ENCODE measurements around the gene RBBP8. TPM values are rescaled to one million over a fixed set of nuclear protein-coding genes. Genes with fewer than 3 reads are reported as not detected.
A peak's percentile ranks its signal among the peaks of the same experiment; 100 is the strongest.

Gene RBBP8
- polyA plus RNA-seq, 2 donors = 34.5 to 49.3 TPM

DNA sequence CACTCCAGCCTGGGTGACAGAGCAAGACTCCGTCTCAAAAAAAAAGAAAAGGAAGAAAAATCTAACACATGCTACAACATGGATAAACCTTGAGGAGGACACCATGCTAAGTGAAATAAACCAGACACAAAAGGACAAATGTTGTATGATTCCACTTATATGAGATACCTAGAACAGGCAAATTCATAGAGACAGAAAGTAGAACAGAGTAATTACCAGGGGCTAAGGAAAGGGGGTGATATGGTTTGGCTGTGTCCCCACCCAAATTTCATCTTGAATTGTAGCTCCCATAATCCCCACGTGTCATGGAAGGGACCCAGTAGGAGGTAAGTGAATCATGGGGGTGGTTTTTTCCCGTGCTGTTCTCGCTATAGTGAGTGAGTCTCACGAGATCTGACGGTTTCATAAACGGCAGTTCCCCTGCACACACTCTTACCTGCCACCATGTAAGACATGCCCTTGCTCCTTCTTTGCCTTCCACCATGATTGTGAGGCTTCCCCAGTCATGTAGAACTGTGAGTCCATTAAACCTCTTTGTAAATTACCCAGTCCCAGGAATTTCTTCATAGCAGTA is 110.8 kb downstream of the RBBP8 start:
- no peak overlapping the region for H3K27ac ChIP-seq (ENCODE audit: low read depth in 2 of 2, low read length in 1 of 2)
- H3K36me3 ChIP-seq (ENCODE audit: control insufficient read depth in 2 of 2, insufficient read depth in 2 of 2, low read length in 1 of 2) = no peaks in the 10 kb centered on the region
- WGBS, 2 donors = 84 to 89% methylated on average over 7 of the region's 7 CpGs
- H3K4me3 ChIP-seq (ENCODE audit: low read depth in 1 of 2, low read length in 2 of 2) = no peak overlapping the region
- no peaks in the 10 kb centered on the region for H3K27me3 ChIP-seq (ENCODE audit: control insufficient read depth in 1 of 2, insufficient read depth in 2 of 2, low read length in 2 of 2)
- H3K9me3 ChIP-seq (ENCODE audit: control insufficient read depth in 2 of 2, insufficient read depth in 1 of 2, low read depth in 1 of 2, low read length in 1 of 2) = no peaks in the 10 kb centered on the region
- no peaks in the 10 kb centered on the region for H3K4me1 ChIP-seq (ENCODE audit: control insufficient read depth in 2 of 2, insufficient read depth in 2 of 2, low read length in 1 of 2)

DNA sequence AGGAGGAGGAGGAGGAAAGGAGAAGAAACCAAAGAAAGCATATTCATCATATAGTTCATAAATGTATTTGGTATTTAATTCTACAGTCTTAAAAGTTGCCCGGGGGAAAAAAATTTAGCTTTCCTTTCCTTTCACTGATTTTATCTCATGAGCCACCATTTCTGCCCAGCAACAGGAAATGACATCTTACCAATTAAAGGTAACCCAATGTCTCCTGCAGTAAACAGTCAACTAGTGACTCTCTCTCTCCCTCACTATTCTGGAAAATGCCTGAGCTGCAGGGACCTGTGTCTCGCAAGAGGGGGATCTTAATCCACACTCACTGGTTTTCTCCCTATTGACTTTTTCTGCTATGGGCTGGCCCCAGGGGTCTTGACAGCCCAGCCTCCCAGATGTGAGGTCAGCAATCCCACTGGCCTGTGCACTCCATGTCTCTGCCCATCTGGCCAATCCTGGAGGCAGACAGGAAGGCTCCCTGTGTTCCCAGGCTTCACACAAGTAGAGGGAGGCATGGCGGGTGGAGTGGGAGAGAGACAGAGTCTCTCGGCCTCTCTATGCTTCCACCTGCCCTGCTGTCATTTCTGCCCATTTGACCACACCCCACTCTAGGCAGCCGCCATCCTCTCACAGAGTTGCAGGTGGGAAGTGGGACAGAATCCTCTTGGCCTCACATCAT is 116.7 kb downstream of the RBBP8 start:
- H3K4me1 ChIP-seq (ENCODE audit: control insufficient read depth in 2 of 2, insufficient read depth in 2 of 2, low read length in 1 of 2) = peaks cover 4 to 6% of the 10 kb centered on the region in 2 donors
- no peak overlapping the region for H3K27ac ChIP-seq (ENCODE audit: low read depth in 2 of 2, low read length in 1 of 2)
- no peaks in the 10 kb centered on the region for H3K9me3 ChIP-seq (ENCODE audit: control insufficient read depth in 2 of 2, insufficient read depth in 1 of 2, low read depth in 1 of 2, low read length in 1 of 2)
- WGBS, 2 donors = 83 to 85% methylated on average over 5 of the region's 5 CpGs
- no peaks in the 10 kb centered on the region for H3K36me3 ChIP-seq (ENCODE audit: control insufficient read depth in 2 of 2, insufficient read depth in 2 of 2, low read length in 1 of 2)
- no peaks in the 10 kb centered on the region for H3K27me3 ChIP-seq (ENCODE audit: control insufficient read depth in 1 of 2, insufficient read depth in 2 of 2, low read length in 2 of 2)
- H3K4me3 ChIP-seq (ENCODE audit: low read depth in 1 of 2, low read length in 2 of 2) = no peak overlapping the region

DNA sequence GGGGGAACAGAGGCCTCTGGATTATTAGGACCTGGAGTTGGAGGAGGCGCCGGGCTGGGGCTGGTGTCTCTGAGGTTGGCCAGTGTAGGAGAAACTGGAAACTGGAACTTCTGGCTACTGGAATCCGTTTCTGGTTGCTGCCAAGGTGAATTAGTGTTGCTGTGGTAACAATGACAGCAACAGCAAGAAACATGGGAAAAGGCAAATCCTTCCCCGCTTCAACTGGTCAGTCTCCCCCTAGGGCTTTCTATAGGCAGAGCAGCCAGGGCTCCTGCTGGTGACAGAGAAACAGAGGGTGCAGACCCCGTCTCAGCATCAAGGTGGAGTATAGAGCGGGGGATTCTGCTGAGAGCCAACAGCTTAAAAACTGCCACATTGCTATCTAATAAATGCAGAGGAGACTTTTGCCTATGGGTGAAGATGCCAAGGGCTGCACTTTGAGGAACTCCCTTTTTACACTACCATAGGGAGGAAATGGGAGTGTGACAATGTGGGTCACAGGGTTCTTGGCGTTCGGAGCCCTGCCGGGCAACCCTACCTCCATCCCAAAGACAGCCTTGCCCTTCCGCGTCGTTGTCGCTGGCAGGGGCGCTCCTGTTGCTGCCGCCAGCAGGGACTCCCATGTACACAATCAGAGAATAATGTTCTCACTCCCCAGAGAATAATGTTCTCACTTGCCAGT is 120.8 kb downstream of the RBBP8 start:
- peak overlapping the region in 1 of 2 donors; percentile 3 for H3K27ac ChIP-seq (ENCODE audit: low read depth in 2 of 2, low read length in 1 of 2)

DNA sequence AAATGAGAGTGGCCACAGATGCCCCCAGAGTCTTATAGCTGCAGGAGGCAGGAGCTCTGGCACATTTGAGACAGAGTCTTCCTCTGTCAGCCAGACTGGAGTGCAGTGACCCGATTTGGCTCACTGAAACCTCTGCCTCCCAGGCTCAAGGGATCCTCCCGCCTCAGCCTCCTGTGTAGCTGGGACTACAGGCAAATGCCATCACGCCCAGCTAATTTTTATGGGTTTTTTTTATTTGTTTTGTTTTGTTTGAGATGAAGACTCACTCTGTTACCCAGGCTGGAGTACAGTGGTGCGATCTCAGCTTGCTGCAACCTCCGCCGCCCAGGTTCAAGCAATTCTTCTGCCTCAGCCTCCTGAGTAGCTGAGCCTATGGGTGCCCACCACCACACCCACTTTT is 121.4 kb downstream of the RBBP8 start:
- Histone ChIP-seq H3K27ac (ENCODE audit: low read depth in 2 of 2, low read length in 1 of 2) (no peak overlapping the region), H3K4me1 (ENCODE audit: control insufficient read depth in 2 of 2, insufficient read depth in 2 of 2, low read length in 1 of 2) (peaks cover 4 to 6% of the 10 kb centered on the region in 2 donors)
- 84 to 93% methylated on average over 6 of the region's 6 CpGs for whole genome bisulfite sequencing, 2 donors

More for the DNA sequence above, 120.8 kb downstream of the RBBP8 start:
- Histone ChIP-seq H3K27me3 (ENCODE audit: control insufficient read depth in 1 of 2, insufficient read depth in 2 of 2, low read length in 2 of 2) (no peaks in the 10 kb centered on the region), H3K4me1 (ENCODE audit: control insufficient read depth in 2 of 2, insufficient read depth in 2 of 2, low read length in 1 of 2) (peaks cover 4 to 6% of the 10 kb centered on the region in 2 donors), H3K4me3 (ENCODE audit: low read depth in 1 of 2, low read length in 2 of 2) (no peak overlapping the region), H3K36me3 (ENCODE audit: control insufficient read depth in 2 of 2, insufficient read depth in 2 of 2, low read length in 1 of 2) (no peaks in the 10 kb centered on the region), H3K9me3 (ENCODE audit: control insufficient read depth in 2 of 2, insufficient read depth in 1 of 2, low read depth in 1 of 2, low read length in 1 of 2) (no peaks in the 10 kb centered on the region)
- WGBS, 2 donors = 22 to 24% methylated on average over 15 of the region's 15 CpGs

DNA sequence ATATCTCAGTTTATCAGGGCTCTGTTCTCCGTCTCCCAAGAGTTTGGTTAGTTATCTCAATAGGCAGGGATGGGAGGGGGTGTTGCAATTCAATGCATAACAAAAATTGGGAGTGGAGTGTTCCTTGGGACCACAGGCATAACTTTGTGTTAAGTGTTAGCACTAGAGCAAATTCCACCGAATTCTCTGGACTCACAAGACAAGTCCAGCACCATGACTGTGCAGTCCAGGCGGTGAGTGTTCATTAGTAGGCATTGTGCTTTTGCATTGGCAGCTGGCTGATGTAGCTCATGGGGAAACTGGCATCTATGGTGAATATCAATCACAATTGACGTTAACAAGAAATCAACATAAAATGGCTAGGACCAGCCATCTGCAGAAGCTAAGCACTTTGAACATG is 123.2 kb downstream of the RBBP8 start:
- H3K27me3 ChIP-seq (ENCODE audit: control insufficient read depth in 1 of 2, insufficient read depth in 2 of 2, low read length in 2 of 2) = no peaks in the 10 kb centered on the region
- 81 to 89% methylated on average over 4 of the region's 4 CpGs for WGBS, 2 donors
- H3K9me3 ChIP-seq (ENCODE audit: control insufficient read depth in 2 of 2, insufficient read depth in 1 of 2, low read depth in 1 of 2, low read length in 1 of 2) = no peaks in the 10 kb centered on the region
- peaks cover 4 to 6% of the 10 kb centered on the region in 2 donors for H3K4me1 ChIP-seq (ENCODE audit: control insufficient read depth in 2 of 2, insufficient read depth in 2 of 2, low read length in 1 of 2)
- no peak overlapping the region for H3K27ac ChIP-seq (ENCODE audit: low read depth in 2 of 2, low read length in 1 of 2)
- no peak overlapping the region for H3K4me3 ChIP-seq (ENCODE audit: low read depth in 1 of 2, low read length in 2 of 2)
- no peaks in the 10 kb centered on the region for H3K36me3 ChIP-seq (ENCODE audit: control insufficient read depth in 2 of 2, insufficient read depth in 2 of 2, low read length in 1 of 2)

More for the DNA sequence above, 121.4 kb downstream of the RBBP8 start:
- Histone ChIP-seq H3K27me3 (ENCODE audit: control insufficient read depth in 1 of 2, insufficient read depth in 2 of 2, low read length in 2 of 2) (no peaks in the 10 kb centered on the region), H3K4me3 (ENCODE audit: low read depth in 1 of 2, low read length in 2 of 2) (no peak overlapping the region), H3K36me3 (ENCODE audit: control insufficient read depth in 2 of 2, insufficient read depth in 2 of 2, low read length in 1 of 2) (no peaks in the 10 kb centered on the region), H3K9me3 (ENCODE audit: control insufficient read depth in 2 of 2, insufficient read depth in 1 of 2, low read depth in 1 of 2, low read length in 1 of 2) (no peaks in the 10 kb centered on the region)

DNA sequence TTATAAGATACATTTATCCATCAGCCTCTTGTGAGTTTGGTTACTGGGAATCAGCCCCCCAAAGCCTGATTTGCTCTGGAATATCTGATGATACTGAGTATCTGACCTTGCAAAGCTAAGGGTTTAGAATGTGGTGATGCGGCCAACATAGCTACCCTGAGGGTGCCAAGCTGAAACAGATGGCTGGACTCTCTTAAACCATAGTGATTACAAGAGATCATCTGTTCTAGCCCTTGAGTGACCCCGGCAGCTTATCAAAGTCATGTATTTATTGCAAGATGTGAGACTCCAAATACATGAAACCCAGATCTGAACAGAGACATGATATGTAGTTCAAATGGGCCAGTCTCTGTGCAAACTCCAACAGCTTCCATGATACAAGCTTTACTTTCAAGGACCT is 124.0 kb downstream of the RBBP8 start:
- Histone ChIP-seq H3K27me3 (ENCODE audit: control insufficient read depth in 1 of 2, insufficient read depth in 2 of 2, low read length in 2 of 2) (no peaks in the 10 kb centered on the region), H3K36me3 (ENCODE audit: control insufficient read depth in 2 of 2, insufficient read depth in 2 of 2, low read length in 1 of 2) (no peaks in the 10 kb centered on the region), H3K4me1 (ENCODE audit: control insufficient read depth in 2 of 2, insufficient read depth in 2 of 2, low read length in 1 of 2) (peaks cover 4 to 6% of the 10 kb centered on the region in 2 donors), H3K4me3 (ENCODE audit: low read depth in 1 of 2, low read length in 2 of 2) (no peak overlapping the region), H3K9me3 (ENCODE audit: control insufficient read depth in 2 of 2, insufficient read depth in 1 of 2, low read depth in 1 of 2, low read length in 1 of 2) (no peaks in the 10 kb centered on the region), H3K27ac (ENCODE audit: low read depth in 2 of 2, low read length in 1 of 2) (no peak overlapping the region)
- 86 to 96% methylated on average over 2 of the region's 2 CpGs for WGBS, 2 donors

DNA sequence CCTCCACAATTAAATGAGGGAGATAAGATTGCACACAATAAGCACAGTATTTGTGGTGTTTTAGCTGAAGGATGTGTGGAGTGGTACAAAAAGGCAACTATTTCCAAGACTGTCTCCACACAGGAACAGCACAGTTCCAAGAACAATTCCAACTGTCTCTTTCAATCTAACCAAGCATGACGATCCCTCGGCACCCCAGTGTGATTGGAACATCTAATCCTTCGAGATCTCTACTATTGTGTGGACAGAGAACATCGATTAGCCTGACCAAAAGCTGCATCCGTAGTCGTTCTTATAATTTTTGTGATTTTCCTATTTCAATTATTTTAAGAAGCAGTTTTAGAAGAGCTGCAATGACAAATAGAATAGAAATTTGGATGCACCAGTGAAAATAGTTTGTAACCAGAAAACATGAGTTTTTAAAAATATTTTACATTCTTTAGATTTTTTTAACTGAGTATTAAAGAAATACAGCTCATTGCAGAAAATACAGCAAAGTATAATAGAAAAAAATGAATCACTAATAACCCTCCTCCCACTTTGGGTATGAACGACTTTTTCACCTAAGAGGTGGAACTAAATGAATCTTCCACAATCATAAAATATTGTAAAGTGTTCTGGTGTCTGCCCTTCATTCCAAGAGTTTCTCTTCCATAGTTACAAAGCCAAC is 125.8 kb downstream of the RBBP8 start:
- no peak overlapping the region for H3K4me3 ChIP-seq (ENCODE audit: low read depth in 1 of 2, low read length in 2 of 2)
- no peak overlapping the region for H3K27ac ChIP-seq (ENCODE audit: low read depth in 2 of 2, low read length in 1 of 2)
- 80 to 86% methylated on average over 7 of the region's 7 CpGs for WGBS, 2 donors
- peaks cover 3 to 4% of the 10 kb centered on the region in 2 donors for H3K4me1 ChIP-seq (ENCODE audit: control insufficient read depth in 2 of 2, insufficient read depth in 2 of 2, low read length in 1 of 2)
- no peaks in the 10 kb centered on the region for H3K27me3 ChIP-seq (ENCODE audit: control insufficient read depth in 1 of 2, insufficient read depth in 2 of 2, low read length in 2 of 2)
- H3K9me3 ChIP-seq (ENCODE audit: control insufficient read depth in 2 of 2, insufficient read depth in 1 of 2, low read depth in 1 of 2, low read length in 1 of 2) = no peaks in the 10 kb centered on the region
- H3K36me3 ChIP-seq (ENCODE audit: control insufficient read depth in 2 of 2, insufficient read depth in 2 of 2, low read length in 1 of 2) = no peaks in the 10 kb centered on the region

DNA sequence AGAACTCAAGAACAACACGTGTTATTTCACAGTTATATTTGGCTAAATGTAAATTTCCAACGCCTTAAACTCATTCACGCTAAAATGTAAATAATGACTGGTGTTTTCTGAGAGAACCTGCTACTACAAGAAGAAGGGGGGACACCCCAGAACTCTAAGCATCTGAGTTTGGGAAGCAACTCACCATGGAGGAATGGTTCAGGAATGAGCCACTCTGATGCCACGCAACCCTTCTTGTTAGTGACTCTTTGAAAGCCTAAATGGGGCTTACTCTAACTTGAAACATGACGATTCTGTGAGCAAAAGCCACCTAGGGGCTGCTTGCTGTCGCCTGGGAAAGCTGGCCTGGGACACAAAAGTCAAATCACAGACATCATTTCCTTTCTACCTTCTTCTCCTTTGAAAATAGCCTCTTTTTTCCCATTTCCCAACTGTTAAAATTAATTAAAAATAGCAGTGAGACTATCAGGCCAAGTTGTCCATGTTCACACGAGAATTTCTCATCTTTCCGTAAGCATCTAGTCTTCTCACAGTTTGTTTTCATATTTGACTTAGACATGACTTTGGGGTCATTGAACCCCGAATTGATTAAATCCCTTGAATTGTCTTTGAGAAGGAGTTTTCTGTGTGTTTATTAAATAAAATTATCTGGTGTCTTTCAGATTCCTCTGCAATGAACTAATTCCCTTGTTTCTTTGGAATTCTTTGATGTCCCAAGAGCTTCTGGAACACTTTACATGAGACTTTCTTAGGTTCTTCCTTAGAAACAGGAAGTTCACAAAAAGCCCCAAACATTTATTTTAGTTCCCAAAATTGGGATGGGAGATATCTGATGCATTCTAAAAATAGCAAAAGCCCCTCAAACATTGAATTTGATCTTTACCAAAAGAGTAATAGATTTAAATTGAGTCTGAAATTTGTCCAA is 126.7 kb downstream of the RBBP8 start:
- Histone ChIP-seq H3K27ac (ENCODE audit: low read depth in 2 of 2, low read length in 1 of 2) (no peak overlapping the region), H3K4me1 (ENCODE audit: control insufficient read depth in 2 of 2, insufficient read depth in 2 of 2, low read length in 1 of 2) (no peaks in the 10 kb centered on the region), H3K27me3 (ENCODE audit: control insufficient read depth in 1 of 2, insufficient read depth in 2 of 2, low read length in 2 of 2) (no peaks in the 10 kb centered on the region), H3K4me3 (ENCODE audit: low read depth in 1 of 2, low read length in 2 of 2) (no peak overlapping the region), H3K36me3 (ENCODE audit: control insufficient read depth in 2 of 2, insufficient read depth in 2 of 2, low read length in 1 of 2) (no peaks in the 10 kb centered on the region), H3K9me3 (ENCODE audit: control insufficient read depth in 2 of 2, insufficient read depth in 1 of 2, low read depth in 1 of 2, low read length in 1 of 2) (no peaks in the 10 kb centered on the region)
- 73 to 74% methylated on average over 9 of the region's 9 CpGs for WGBS, 2 donors

DNA sequence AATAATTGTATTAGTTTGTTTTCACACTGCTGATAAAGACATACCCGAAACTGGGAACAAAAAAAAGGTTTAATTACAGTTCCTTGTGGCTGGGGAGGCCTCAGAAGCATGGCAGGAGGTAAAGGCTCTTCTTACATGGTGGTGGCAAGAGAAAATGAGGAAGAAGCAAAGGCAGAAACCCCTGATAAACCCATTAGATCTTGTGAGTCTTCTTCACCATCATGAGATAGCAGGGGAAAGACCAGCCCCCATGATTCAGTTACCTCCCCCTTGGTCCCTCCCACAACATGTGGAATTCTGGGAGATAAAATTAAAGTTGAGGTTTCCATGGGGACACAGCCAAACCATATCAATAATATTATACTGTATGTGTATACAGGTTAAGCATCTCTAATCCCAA is 128.9 kb downstream of the RBBP8 start:
- Histone ChIP-seq H3K36me3 (ENCODE audit: control insufficient read depth in 2 of 2, insufficient read depth in 2 of 2, low read length in 1 of 2) (no peaks in the 10 kb centered on the region), H3K27ac (ENCODE audit: low read depth in 2 of 2, low read length in 1 of 2) (no peak overlapping the region), H3K4me3 (ENCODE audit: low read depth in 1 of 2, low read length in 2 of 2) (no peak overlapping the region), H3K27me3 (ENCODE audit: control insufficient read depth in 1 of 2, insufficient read depth in 2 of 2, low read length in 2 of 2) (no peaks in the 10 kb centered on the region), H3K4me1 (ENCODE audit: control insufficient read depth in 2 of 2, insufficient read depth in 2 of 2, low read length in 1 of 2) (no peaks in the 10 kb centered on the region), H3K9me3 (ENCODE audit: control insufficient read depth in 2 of 2, insufficient read depth in 1 of 2, low read depth in 1 of 2, low read length in 1 of 2) (no peaks in the 10 kb centered on the region)
- 74 to 77% methylated on average over 1 of the region's 1 CpG for WGBS, 2 donors

Measured in esophagus (tissue), 2 donors.